ELR (cell line): ENCODE results near the gene ZBTB46.
"Not testable (repeated sequence)": the region's sequence is repeated elsewhere in the genome, so short reads cannot be mapped to it uniquely, and the experiment has no call there.

Experiments
- DNase-seq: peaks from one replicate; pipeline ENCODE4 v3.0.0-alpha.2; 2015; ENCODE audit warnings: low read depth

ZBTB46 gene

DNA sequence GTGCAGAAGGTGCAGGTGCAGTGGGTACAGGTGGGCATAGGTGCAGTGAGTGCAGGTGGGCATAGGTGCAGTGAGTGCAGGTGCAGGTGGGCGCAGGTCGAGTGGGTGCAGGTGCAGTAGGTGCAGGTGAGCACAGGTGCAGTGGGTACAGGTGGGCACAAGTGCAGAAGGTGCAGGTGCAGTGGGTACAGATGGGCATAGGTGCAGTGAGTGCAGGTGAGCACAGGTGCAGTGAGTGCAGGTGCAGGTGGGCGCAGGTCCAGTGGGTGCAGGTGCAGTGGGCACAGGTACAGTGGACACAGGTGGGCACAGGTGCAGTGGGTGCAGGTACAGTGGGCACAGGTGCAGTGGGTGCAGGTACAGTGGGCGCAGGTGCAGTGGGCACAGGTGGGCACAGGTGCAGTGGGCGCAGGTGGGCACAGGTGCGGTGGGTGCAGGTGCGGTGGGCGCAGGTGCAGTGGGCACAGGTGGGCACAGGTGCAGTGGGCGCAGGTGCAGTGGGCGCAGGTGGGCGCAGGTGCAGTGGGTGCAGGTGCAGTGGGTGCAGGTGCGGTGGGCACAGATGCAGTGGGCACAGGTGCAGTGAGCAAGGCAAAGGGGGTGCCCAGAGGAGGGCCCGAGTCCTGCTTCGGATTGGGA is 15.3 kb downstream of the ZBTB46 start:
- no peak for DNase-seq

DNA sequence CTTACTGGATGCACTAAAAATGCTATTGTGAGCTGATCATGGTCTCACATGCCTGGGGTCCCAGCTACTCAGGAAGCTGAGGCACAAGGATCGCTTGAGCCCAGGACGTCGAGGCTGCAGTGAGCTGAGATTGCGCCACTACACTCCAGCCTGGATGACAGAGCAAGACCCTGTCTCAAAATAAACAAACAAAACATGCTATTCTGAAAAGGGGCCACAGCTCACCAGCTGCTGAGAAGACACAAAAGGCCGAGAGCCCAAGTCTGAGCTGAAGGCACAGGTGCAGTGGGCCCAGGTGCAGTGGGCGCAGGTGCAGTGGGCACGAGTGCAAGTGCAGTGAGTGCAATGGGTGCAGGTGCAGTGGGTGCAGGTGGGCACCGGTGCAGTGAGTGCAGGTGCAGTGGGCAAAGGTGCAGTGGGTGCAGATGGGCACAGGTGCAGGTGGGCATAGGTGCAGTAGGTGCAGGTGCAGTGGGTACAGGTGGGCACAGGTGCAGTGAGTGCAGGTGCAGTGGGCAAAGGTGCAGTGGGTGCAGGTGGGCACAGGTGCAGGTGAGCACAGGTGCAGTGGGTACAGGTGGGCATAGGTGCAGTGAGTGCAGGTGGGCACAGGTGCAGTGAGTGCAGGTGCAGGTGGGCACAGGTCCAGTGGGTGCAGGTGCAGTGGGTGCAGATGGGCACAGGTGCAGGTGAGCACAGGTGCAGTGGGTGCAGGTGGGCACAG is 16.0 kb downstream of the ZBTB46 start:
- no peak for DNase-seq

DNA sequence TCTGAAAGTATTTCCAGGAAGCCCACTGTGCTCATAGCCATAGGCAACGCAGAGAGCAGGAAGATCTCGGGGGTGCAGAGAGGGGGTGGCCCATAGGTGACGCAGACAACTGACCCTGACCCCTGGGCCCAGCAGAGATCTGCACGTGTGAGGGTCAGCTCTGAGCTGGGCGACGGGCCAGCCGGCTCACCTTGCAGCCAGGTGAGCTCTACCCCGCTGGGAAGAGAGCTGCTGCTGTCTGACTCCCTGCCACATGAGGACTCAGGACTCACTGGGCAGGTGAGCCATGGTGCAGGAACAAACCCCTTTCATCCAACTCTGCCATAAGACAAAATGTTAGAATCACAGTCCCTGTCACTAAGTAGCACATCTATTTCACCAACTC is 19.6 kb downstream of the ZBTB46 start:
- no peak for DNase-seq

DNA sequence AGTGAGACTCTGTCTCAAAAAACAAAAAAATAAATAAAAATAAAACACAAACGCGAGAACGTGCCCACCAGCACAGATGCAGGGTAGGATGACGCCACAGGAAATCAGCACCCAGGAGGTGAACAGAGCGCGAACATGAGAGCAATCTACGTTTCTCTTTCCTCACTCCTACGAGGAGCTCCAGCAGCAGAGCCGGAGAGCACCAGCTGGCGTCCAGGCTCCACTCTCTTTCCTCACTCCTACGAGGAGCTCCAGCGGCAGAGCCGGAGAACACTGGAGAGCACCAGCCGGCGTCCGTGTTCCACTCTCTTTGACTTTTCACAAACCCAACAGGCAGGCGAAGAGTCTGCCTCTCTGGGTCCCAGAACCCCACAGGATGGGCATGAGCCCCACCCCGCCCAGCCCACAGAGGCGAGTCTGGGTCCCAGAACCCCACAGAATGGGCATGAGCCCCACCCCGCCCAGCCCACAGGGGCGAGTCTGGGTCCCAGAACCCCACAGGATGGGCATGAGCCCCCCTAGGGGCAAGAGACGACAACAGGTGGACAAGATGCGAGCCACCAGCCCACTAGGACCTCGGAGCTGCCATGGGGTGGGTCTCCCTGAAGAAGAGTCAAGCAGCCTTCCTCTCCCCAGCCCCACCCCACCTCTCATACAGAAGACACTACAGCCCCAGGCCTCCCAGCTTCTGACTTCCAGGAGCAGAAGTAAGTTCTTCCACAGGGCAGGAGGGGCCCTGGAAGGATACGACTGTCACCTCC is 20.2 kb downstream of the ZBTB46 start:
- DNase-seq: no peak

DNA sequence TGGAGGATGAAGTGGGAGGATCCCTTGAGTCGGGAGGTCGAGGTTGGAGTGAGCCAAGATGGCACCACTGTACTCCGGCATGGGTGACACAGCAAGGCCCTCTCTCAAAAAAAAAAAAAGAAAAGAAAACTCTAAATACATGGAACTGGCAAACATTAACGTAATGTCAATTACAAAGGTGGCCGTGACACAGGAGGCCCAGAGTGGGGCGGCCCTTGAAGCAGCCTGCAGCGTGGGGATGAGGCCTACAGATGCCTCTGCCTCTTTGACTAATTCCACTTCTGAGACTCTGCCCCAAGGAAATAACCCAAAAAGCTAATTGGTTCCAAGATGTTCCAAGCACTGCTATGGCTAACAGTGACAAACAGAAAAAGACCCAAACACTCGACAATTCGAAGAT is 21.2 kb downstream of the ZBTB46 start:
- DNase-seq: no peak

DNA sequence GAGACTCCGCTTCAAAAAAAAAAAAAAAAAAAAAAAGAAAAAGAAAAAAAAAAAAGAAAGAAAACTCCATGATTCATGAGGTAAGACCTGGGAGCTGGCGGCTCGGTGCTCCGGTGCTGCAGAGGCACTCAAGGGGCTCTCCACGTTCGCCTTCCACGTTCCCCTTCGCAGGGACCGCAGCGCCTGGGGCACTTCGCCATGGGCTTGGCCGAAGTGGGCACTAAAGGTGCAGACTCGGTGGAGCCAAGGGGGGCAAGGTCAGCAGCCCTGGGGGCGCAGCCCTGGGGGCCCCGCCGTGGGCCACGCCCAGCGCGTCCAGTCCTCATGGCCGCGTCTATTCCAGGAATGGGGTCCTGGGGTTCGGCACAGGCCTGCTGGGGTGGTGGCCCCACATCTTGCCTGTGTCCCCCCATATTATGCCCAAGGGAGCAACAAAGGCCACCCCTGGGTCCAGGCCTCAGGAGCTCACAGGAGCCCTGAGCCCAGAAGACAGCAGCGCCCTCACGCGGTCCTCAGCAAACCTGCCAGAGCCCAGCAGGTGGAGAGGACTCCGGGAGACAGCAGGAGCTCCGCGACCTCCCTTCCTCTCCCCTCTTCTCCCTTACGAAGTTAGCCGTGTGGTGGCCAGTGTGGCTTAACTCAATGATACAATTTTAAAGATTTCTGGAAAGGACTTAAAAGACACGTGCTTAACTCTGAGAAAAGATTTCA is 21.9 kb downstream of the ZBTB46 start:
- DNase-seq: no peak

DNA sequence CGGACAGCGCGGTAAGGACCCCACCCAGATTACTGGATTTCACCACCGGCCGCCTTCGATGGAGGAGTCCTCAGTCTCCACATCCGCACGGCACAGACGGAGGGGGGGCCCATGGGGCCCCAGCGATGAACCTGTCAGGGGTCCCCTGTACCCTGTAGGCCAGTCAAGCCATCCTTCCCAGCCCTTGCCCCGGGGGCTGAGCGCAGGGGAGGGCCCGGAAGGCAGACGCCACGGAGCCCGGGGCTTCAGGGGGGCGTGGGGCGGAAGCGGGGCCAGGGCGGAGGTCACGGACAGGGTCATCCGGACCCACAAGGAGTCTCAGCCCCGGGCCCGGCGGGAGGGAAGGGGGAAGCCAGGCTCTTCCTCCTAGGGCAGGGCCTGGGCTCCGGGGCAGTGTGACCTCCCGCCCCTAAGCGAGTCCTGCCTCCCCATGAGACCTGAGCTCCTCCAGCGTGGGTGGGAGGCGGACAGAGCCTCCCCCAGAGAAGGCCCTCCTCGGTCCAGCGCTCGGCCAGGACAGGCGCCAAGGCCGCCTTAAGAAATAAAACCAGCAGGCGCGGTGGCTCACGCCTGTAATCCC is 22.8 kb downstream of the ZBTB46 start:
- DNase-seq: no peak

DNA sequence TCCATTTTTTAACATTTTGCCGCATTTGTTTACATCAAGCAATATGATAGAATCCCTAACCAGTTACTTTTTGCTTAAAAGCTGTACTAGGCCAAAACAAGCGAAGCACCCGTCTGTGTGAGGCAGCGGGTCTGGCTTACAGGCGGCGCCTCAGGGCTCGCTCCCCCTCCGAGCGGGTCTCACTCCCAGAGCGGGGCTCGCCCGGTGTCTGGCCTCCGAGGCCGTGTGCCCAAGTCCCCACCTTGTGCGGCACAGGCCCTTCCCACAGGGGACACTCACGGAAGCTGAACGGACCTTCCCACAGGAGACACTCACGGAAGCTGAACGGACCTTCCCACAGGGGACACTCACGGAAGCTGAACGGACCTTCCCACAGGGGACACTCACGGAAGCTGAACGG is 23.4 kb downstream of the ZBTB46 start:
- DNase-seq: no peak

DNA sequence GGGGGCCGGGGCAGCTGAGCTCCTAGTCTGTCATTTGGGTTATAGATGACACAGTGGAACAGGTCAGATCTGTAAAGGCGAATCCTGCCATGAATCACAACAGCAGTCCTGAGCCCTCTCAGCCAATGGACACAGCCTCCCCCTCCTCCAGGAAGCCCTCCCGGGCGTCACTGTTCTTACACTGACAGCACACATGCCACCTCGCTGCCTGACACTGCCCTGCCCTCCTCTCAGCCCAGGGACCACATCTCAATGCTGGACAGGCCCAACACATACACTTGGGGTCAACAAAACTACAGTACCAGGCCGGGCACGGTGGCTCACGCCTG is 26.8 kb downstream of the ZBTB46 start:
- DNase-seq: no peak

DNA sequence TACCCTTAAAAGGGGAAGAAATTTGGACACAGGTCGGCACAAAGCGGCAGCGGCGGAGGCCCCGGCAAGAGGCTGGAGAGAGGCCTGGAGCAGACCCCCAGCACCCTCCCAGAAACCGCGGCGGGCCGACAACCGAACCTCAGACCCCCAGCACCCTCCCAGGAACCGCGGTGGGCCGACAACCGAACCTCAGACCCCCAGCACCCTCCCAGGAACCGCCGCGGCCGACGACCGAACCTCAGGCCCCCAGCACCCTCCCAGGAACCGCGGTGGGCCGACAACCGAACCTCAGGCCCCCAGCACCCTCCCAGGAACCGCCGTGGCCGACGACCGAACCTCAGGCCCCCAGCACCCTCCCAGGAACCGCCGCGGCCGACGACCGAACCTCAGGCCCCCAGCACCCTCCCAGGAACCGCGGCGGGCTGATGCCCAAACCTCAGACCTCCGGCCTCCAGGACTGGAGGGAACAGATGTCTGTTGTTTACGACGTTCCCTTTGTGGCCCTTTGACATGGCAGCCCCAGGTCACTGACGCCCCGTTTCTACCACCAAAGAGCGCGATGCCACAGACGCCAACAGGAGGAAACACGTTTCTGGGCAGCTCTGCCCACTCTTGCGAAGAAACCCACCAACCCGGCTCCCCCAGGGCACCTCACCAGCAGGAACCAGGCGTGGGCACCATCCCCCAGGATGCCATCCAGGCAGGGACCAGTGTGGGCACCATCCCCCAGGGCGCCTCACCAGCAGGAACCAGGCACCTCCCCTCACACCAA is 28.4 kb downstream of the ZBTB46 start:
- DNase-seq: no peak

DNA sequence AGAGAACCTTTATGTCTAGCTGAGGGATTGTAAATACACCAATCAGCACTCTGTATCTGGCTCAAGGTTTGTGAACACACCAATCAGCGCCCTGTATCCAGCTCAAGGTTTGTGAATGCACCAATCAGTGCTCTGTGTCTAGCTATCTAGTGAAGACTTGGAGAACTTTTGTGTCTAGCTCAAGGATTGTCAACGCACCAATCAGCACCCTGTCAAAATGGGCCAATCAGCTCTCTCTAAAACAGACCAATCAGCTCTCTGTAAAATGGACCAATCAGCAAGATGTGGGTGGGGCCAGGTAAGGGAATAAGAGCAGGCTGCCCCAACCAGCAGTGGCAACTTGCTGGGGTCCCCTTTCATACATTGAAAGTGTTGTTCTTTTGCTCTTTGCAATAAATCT is 29.9 kb downstream of the ZBTB46 start:
- DNase-seq: not testable (repeated sequence)

DNA sequence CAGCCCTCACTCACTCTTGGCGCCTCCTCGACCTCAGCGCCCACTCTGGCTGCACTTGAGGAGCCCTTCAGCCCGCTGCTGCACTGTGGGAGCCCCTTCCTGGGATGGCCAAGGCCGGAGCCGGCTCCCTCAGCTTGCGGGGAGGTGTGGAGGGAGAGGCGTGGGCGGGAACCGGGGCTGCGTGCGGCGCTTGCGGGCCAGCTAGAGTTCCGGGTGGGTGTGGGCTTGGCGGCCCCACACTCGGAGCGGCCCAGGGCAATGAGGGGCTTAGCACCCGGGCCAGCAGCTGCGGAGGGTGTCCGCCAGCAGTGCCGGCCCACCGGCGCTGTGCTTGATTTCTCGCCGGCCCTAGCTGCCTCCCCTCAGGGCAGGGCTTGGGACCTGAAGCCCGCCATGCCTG is 30.7 kb downstream of the ZBTB46 start:
- DNase-seq: not testable (repeated sequence)

DNA sequence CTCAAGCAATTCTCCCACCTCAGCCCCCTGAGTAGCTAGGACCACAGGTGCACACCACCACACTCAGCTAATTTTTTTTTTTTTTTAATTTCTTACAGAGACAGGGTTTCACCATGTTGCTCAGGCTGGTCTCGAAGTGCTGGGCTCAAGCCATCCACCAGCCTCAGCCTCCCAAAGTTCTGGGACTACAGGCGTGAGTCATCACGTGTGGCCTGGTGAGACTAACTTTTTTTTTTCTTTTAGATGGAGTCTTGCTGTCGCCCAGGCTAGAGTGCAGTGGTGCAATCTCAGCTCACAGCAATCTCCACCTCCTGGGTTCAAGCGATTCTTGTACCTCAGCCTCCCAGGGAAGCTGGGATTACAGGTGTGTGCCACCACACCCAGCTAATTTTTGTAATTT is 31.9 kb downstream of the ZBTB46 start:
- DNase-seq: peak; percentile 67

DNA sequence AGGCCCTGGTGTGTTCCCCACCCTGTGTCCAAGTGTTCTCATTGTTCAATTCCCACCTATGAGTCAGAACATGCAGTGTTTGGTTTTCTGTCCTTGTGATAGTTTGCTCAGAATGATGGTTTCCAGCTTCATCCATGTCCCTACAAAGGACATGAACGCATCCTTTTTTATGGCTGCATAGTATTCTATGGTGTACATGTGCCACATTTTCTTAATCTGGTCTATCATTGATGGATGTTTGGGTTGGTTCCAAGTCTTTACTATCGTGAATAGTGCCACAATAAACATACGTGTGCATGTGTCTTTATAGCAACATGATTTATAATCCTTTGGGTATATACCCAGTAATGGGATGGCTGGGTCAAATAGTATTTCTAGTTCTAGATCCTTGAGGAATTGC is 33.9 kb downstream of the ZBTB46 start:
- not testable (repeated sequence) for DNase-seq

DNA sequence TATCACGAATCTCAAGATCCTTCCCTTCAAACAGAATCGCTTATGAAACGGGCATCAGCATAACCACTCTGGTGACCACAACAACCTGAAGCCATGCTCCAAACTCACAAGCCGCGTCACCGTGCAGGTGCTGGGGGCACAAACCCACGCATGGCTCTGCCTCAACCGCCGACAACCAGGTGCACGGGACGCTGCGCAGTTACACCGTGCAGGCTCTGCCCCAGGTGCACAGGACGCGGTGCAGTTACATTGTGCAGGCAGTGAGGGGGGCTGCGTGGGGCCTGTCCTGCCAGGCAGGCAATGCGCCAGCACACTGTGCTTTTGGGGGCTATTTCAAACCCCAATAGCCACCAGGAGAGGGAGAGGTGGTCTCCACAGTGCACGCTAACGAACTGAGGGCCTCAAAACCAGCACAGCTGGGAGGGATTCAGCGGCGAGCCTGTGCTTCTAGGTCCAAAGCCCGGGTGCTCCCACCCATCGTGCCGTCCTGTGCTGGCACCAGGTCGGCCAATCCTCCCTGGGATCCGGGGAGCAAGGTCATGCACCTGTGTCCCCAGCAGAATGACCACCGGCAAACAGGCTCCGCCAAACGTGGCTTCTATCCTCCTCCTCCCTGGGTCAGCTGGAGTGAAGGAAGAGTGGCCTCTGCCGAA is 35.8 kb downstream of the ZBTB46 start:
- DNase-seq: no peak

DNA sequence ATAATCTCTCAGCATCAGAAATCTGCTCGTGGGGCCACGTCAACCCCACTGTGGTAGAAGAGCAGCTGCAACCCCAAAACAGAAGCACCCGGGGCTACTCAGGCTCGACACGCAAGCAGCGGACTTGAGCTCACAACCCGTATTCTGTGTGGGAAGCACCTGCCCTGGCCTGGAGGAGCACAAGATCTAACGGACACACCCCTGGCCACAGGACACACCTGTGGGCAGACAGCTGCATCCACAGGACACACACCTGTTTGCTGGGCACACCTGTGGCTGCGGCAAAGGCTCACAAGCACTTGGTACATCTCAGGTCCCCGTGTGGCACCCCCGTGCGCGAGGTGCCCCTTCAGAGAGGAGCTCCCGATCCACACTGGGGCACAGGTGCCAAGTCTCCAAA is 36.5 kb downstream of the ZBTB46 start:
- DNase-seq: no peak

DNA sequence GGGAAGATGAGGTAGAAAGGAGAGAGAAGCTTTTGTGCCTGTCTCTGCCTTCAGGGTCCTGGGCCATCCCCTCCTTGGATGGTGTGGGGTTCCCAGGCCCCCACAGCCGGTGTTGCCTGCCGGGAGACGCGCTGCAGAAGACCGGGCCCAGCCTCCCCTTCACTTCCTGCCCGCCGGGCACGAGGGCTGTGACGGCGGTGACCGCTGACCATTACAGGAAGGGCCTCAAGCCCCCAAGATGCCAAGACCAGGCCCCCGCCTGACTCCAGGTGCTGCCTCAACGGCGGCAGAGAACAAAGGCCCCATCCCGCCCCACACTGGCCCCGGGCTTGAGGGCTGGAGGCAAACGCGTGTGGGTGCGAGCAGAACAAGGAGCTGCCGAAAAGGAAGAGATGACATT is 38.2 kb downstream of the ZBTB46 start:
- DNase-seq: no peak

DNA sequence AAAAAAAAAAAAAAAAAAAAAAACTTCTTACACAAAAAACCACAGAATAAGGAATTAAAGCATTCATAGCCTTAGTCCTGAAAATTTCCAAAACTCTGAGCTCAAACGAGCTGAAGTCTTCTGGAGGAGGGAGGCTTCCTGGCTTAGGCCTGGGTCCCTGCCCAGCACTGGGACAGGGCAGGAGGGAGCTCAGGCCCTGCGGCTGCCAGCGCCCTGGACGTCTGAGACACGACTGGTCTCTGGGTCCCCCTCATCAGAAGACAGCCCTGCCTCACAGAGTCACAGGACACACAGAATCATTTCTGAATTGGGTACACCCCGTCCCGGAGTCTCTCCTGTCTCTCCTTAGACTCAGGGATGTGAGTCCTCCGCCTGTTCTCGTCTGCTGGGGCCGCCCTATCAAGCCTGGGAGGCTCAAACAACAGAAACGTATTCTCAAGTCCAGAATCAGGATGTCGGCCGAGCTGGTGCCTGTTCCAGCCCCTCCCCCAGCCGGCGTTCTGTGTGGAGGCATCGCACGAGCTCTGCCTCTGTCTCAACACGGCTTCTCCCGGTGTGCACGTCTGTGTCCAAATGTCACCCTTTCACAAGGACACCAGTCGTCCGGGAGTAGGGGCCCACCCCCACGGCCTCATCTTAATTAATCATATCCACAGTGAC is 39.4 kb downstream of the ZBTB46 start:
- no peak for DNase-seq

DNA sequence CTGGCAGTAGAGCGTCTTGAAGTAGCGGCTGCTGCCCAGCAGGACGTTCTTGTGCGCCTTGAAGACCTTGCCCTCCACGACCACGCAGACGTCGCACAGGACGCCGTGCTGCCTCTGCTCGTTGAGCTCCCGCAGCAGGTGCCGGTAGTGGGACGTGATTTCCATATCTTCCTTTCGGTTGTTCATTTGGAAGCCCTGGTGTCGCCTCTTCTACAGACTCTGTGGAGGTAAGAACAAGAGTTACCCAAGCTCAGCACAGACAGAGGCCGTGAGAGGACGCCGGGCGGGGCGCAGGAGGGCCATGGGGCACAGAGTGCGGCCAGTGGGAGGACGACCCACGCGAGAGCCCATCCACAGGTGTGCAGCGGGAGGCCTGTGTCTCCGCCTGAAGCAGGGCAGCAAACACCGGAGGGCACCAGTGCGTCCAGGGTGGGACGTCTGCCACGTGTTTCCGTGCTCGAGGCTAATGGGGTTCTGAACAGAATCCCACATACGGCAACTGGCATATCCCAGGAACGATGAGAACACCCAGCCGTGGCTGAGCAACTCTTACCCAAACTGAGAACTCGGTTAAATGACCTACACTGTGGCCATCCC is 40.4 kb downstream of the ZBTB46 start:
- no peak for DNase-seq
